GM21390 (cell line): Measurements from ENCODE around the gene LAP3.

ENCODE experiments used
- ATAC-seq: cut with Tn5 transposase; IDR thresholded peaks from one replicate; pipeline ENCODE4 v1.9.1; 2021; ENCODE audit not compliant: unreplicated experiment

The LAP3 gene

DNA sequence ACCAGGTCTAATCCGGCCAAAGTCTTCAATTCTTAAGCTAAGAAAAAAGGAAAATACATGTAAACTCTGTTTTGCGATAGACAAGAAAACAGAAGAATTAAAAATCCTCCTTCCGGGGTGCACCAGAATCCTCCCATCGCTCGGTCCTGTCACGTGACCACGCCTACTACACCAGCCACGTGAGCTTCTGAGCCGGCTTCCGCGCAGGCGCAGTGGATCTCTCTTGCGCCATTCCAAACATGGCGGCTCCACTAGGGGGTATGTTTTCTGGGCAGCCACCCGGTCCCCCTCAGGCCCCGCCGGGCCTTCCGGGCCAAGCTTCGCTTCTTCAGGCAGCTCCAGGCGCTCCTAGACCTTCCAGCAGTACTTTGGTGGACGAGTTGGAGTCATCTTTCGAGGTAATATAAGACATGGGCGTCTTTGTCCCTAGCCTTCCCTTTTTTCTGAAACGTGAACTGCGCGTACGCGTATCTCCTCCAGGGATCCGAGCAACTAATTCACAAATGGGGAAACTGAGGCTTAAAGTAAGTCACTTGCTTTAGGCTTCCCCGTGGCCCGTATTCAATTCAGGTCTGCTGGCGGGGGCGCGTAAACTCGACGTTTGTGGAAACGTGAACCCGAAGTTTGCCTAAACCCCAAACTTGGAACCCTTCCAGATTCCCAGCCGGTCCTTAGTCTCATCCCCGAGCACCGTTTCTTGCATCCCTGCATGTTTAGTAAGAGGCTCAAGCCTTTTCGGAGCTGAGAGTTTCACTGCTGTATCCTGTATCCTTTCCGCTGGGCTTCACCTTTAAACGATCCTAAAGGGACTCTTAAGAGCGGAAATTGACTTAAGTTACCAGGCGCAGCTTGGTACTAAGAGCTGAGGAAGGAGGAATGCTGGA is 37.7 kb downstream of the LAP3 start, which contains the start of gene MED28:
TSS of gene MED28 (plus strand) at position 226 of the 884 bp plus-strand sequence. CDS start at position 240, 14 bp downstream.
- ATAC-seq = peak; percentile 96

DNA sequence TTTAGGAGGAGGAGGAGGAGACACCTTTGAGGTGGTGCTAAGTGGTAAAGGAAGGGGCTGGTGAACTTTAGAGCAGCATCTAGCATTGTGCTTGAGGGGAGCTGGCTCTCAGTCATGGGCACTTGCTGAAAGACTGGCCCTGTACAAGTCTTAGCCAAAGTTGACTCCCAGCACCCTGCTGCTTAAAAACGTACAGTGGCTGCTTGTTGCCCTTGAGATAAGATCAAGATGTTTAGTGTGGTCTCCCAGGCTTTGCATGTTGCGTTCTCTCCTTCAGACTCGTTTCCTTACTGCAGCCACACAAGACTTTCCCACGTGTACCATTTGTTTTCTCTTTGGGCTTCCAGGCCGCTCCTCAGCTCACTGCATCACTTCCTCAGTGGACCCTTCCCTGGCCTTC is 39.3 kb downstream of the LAP3 start:
- ATAC-seq = no peak

DNA sequence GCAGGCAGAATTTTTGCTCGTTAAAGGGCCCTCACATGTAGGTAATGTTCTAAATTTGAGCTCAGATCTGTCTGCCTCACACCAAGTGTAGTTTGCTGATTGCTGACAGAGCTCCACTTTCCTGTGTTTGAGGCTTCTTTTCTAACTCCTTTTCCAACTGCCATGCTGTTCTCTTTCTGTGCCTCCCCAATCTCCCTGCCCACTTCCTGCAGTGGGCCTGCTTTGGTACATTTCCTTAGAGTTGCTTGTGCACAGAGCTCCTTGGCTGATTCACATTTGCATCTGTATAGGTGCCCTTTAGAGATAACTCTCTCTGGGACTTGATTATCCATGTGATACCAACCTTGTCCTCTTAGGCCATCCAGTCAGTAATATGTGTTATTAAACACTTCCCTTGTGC is 41.9 kb downstream of the LAP3 start:
- ATAC-seq = no peak

DNA sequence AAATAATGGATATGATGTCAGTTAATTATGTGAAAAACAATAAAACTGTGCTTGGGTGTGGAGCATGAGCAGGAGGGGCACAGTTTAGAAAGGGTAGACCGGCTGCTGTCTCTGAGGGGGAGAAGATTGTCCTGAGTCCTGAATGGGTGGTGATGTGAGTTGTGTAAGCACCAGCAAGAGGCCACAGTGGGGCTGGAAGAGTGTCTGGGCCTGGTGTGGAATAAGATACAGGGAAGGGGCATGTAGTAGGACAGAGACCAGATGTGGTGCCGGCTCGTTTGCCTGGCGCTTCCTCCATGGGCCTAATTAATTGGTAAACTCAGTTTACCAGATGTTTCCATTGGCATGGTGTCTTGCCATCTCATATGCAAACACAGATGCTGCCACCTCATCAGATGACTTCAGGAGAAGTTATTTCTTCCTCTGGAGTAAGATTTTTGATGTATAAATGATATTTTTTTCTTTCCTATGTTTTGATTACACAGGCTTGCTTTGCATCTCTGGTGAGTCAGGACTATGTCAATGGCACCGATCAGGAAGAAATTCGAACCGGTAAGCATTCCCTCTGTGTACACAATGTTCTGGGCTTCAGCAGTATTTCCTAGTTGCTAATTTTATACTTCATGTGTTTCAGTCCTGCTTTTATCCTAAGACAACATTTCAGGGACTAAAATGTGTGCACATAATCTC is 42.6 kb downstream of the LAP3 start:
- no peak for ATAC-seq

DNA sequence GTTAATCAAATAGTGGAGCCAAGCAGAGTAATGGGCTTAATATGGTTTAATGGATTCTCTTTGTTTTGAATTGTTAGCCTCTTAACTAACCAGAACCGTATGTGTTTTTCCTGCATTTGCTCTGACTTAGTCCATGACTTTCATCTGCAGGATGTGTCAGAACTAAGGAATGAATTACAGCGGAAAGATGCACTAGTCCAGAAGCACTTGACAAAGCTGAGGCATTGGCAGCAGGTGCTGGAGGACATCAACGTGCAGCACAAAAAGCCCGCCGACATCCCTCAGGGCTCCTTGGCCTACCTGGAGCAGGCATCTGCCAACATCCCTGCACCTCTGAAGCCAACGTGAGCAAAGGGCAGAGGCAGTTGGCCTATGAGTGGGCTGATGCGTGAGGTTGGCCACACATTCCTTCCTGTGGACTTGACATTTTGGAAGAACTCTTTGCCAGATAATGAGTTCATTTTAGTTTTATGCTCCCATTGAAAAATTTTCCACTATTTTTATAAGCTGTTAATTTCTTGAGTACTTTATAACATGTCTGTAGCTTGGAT is 46.5 kb downstream of the LAP3 start:
- ATAC-seq = no peak

DNA sequence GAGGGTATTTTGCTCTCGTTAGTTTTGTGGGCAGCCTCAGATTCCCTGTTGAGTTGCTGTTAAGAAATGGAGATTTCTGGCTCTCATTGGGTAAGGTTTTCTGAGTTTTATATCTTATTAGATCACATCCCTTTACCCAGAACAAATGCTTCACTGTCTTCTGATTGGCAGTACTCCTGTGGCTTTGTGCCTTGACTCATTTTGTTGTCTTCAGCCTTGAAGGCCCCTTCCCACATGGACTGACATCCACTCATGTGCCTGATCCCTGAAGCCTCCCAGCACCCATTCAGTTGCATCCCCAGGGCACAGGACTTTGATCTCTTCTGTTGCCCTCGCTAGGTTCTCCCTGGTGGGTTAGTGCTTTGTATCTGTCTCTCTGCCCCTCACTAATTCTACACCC is 47.8 kb downstream of the LAP3 start:
- no peak for ATAC-seq

DNA sequence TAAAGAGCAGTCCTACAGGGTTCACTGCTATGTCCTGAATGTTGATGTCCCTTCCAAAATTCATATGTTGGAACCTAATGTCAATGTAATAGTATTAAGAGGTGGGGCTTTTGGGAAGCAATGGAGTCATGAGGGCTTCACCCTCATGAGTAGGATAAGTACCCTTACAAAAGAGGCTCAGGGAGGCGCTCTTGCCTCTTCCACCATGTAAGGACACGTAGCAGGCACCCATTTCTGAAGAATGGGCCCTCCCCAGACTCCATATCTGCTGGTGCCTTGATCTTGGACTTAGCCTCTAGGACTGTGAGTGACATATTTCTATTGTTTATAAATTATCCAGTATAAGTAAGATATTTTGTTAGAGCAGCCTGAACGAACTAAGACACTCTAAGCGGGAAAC is 53.2 kb downstream of the LAP3 start:
- ATAC-seq = no peak

DNA sequence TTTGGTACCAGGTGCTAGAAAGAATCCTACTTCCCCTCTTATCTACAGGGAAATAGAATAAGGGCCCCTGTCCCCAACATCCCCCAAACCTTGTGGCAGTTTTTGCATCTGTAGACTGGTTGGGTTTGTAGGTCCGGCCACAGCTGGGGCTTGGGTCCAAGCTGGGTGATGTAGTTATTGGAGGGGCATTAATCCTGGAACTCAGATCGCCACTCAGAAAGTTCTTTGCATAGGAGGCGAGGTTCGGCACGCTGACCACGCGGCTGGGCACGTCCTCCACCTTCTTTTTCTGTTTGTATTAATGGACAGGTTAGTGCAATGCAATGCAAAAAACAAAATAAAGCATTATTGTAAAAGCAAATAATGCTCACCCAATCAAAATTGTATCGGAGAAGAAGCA is 56.6 kb downstream of the LAP3 start:
- ATAC-seq = no peak

DNA sequence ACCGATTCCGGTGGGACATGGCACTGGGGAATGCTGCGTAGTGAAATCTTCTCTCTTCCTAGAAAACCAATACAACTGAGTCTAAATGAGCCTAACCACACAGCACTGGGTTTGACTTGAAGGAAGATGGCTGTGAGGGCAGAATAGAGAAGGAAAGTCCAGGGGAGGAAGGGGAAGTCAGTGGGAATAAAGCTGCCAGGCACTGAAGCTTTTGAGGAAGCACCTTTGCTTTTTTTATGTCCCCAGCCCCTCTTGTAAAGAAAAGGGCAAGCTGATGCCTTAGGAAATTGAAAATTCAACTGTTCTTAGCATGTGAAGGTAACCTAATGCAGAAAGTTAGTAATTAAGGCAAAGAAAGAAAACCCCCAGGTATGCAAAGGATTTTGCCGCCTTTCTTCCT is 58.1 kb downstream of the LAP3 start:
- ATAC-seq = no peak

DNA sequence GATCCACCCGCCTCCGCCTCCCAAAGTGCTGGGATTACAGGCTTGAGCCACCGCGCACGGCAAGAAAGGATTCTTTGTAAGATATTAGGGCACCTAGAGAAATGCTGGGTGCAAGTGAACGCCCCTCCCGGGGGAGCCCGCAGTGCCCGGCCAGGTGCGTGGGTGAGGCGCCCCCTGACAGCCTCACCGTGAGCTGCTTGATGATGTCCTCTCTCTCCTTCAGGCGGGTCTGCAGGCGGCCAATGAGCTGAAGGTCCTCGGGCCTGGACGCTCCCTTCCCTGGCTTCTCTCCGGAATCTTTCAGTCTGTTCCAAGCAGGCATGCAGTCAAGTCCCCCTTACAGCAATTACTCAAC is 59.3 kb downstream of the LAP3 start:
- ATAC-seq = peak; percentile 8

DNA sequence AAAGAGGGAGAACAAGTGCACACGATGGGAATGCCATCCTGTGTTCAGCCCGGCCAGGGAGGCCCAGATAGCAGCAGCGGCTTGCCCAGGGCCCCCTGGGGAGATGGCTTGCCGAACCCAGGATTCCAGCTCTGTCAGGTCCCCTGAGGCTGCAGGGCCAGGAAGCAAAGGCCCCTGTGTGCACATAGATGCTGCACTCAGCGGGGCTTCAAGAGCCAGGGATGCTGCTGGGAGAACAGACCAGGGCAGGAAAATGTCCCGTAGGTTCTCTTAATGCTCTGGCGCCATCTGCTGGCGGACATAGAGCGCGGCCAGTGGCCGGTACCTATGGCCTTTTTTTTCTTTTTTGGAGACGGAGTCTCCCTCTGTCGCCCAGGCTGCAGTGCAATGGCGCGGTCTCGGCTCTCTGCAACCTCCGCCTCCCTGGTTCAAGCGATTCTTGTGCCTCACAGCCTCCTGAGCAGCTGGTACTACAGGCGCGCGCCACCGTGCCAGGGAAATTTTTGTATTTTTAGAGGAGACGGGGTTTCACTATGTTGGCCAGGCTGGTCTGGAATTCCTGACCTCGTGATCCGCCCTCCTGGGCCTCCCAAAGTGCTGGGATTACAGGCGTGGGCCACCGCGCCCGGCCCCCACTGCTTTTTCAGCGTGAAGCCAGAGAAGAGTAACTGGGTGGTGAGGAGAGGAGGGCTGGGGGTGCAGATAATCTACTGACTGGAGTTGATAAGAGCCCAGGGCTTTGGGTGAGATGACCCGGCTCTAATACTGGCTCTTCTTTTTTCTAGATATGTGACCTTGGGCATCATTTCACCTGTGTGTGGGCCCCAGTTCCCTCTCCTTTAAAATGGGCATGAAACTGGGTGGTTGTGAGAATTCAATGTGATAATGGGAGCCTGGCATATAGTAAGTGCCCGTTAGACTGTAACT is 60.0 kb downstream of the LAP3 start:
- ATAC-seq = peak; percentile 90

DNA sequence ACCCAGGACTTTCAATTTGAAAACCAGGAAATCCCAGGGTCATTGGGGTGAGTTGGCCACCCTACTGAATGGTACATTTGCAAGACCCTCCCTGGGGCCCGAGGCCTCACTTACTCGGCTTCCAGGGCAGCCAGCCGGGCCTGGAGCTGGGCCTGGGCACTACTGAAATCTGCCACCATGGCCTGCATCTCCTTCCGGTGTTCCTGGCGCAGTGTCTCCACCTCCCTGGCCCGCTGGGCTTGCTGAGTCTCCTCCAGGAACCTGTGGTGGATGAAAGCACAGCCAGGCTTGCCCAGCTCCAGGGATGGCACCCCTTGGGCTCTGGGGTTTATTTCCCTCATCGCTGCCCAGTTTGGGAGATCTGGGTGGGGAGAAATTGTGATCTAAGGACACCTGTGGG is 62.1 kb downstream of the LAP3 start:
- no peak for ATAC-seq

DNA sequence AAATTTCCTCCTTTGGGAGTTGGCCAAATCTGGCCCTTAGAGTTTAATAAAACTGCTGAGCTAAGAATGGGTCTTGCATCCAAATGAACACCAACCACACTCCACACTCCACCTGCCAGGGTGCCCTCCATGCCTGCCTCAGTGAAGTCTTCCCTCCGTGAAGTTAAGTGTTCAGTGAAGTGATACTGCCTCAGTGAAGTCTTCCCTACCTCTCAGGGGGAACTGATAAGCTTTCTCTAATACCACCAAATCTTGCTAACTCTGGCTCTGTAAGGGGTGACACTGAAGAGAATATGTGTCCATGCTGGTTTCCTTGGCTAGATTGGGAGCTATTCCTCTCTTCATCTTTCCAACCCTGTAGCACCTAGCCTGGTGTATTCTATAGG is 65.4 kb downstream of the LAP3 start:
- ATAC-seq = no peak

DNA sequence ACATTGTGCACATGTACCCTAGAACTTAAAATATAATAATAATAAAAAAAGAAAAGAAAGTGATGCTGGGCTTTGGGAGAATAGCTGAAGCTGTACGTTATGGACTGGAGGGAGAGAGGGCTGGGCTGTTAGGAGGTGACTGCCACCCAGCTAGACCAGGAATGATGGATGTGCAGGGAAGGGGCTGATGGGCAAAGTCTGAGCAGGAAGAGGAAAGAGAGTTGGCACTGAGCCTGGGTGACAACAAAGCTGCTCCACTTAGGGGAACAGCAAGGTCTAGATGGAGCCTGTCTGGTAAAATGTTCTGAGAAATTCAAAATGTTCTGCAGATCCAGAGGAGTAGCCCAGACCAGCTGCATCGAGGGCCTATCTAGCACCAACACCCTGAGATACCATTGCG is 69.7 kb downstream of the LAP3 start:
- no peak for ATAC-seq

DNA sequence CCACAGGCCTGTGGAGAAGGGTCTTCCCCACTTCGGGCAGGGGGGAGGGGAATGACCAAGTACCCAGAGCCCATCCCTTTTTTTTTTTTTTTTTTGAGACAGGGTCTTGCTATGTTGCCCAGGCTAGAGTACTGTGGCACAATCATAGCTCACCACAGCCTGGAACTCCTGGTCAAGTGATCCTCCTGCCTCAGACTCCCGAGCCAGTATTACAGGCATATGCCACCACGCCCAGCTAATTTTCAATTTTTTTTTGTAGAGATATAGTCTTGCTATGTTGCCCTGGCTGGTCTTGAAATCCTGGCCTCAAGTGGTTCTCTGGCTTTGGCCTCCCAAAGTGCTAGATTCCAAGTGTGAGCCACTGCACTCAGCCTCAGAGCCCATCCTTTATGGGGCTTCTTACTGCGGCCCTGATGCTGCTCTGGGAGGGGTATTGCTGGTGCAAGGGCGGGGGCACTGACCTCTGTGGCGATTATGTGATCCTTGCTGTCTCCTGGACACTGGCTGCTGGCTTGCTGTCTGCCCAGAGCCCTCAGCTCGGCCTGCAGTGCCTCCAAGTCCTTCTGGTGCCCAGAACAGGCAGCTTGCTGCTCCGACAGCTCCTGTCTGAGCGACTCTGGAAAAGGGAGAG is 70.3 kb downstream of the LAP3 start:
- no peak for ATAC-seq

DNA sequence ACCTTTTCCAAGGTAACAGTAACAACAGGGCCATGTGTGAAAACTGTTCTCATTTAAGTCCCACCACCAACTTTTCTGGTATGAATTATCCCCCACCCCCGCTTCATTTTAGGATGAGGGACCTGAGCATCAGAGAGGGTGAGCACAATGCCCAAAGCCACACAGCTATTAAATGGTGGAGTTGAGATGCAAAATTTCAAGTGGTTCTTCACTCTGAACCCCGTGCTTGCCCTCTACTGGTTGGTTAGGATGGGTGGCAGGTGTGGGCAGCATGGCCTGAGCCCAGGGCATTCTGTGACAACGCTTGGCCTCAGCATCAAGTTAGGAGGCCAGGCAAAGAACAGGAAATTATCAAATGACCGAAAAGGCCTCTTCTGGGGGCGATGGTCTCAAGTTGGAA is 70.9 kb downstream of the LAP3 start:
- ATAC-seq = no peak

DNA sequence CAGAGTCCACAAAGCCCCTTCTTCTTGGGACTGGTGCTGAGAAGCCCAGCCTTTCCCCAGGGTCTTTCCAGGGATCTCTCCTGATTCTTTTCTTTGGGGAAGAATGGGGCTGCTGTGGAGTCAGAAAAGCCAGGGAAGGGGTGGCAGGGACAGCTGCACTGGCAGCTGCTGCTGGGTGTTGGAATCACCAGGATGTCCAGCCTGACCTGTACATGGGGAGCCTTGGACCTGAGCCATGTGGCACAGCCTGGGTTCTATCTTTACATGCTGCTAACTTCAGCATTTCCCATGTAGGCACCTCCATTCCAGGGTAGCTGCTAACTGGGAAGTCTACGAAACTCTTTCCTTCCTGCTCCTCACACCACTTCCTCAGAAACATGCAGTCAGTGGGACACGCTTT is 73.4 kb downstream of the LAP3 start:
- ATAC-seq = no peak

DNA sequence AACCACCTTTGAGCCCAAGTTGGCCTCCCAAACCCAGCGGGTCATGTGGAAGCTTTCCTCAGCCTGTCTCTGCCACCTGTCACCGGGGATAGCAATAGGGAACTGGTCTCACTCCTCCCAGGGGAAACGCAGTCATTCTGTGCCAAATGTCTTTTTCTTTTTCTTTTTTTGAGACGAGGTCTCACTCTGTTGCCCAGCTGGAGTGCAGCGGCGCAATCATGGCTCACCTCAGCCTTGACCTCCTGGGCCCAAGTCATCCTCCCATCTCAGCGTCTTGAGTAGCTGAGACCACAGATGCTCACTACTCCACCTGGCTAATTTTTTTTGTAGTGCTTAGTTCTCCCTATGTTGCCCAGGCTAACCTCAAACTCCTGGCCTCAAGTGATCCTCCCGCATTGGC is 77.7 kb downstream of the LAP3 start:
- no peak for ATAC-seq

DNA sequence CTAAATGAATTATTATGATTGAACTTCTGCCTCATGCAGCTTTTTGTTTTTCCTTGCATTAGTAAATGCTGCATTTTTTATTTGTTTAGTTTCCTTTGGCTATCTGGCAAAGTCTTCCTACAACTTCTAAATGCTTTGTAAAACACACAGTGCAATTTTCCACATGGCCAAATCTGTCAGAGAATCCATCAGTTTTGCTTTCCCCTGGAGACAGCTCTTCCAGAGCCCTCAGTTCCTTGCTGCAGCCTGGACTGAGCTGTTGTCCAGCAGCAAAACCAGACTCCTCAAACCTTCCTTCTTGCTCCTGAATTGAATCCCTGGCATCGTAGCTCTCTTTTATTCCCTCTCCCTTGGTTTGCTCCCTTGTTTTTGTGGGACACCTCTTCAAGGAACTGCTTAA is 80.1 kb downstream of the LAP3 start:
- ATAC-seq = no peak
